Large intestine (tissue), 3 donors: ENCODE measurements around the gene EXOC2. TPM values are rescaled to one million over a fixed set of nuclear protein-coding genes. Genes with fewer than 3 reads are reported as not detected.

Experiments
- DNase-seq, 2 donors: peaks; one replicate each; pipeline versions ENCODE4 v3.0.0 to v3.0.0-alpha.2; 2013
- H3K27ac ChIP-seq: one replicate; pipeline ENCODE4 v1.5.1; 2013; ENCODE audit warnings: low read length
- H3K27me3 ChIP-seq: 2 replicates; pipeline ENCODE4 v1.6.1; 2013; ENCODE audit warnings: low read length; ENCODE audit not compliant: control insufficient read depth, insufficient read depth
- H3K36me3 ChIP-seq: 2 replicates; pipeline ENCODE4 v1.6.1; 2013; ENCODE audit warnings: low read length; ENCODE audit not compliant: control insufficient read depth, insufficient read depth
- H3K4me1 ChIP-seq: one replicate; pipeline ENCODE4 v1.6.1; 2013; ENCODE audit warnings: low read length; ENCODE audit not compliant: control insufficient read depth, insufficient read depth
- H3K4me3 ChIP-seq: one replicate; pipeline ENCODE4 v1.5.1; 2013; ENCODE audit warnings: low read length
- H3K9me3 ChIP-seq: one replicate; pipeline ENCODE4 v1.6.1; 2013; ENCODE audit warnings: mild to moderate bottlenecking, low read depth, low read length, moderate library complexity; ENCODE audit not compliant: control insufficient read depth
- WGBS: methylation state at CpG from one replicate; pipeline ENCODE4 v1.1.5; 2013; ENCODE audit warnings: low lambda C conversion rate; ENCODE audit not compliant: insufficient coverage; 5-methylcytosine and 5-hydroxymethylcytosine counted together
- polyA plus RNA-seq: library from polyadenylated mRNA; unstranded; fragments of 120-200 nt; gene quantifications from one replicate; pipeline ENCODE4 v1.2.1, GENCODE V29; 2013

EXOC2 gene
- polyA plus RNA-seq, 1 donor: 16.2 TPM

DNA sequence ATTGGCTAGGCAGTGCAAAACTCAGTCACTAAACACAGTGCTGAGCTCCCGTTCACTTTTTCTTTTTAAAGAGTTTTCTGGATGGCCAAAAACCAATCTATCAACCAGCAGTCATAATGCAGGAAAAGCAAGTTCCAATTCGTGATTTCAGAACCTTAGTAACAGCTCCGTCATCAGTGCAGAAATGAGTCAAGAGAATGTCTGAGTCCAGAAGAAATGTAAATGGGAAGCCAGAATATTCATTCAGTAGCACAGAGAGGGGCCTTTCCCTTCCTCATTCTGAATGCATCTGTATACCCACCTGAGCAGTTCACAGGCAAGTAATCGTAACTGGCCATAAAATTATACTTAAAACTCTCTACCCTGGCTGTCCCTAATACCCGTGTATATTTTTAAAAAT, 56.5 kb downstream of the EXOC2 start:
- Histone ChIP-seq H3K4me3 (no peak overlapping the region), H3K36me3 (peaks cover 11% of the 10 kb centered on the region), H3K27ac (no peak overlapping the region), H3K27me3 (no peaks in the 10 kb centered on the region), H3K9me3 (no peaks in the 10 kb centered on the region), H3K4me1 (no peaks in the 10 kb centered on the region)
- DNase-seq: no peak
- WGBS: 93% methylated on average over 3 of the region's 5 CpGs

- H3K27ac ChIP-seq: no peak overlapping the region
- H3K4me1 ChIP-seq: no peaks in the 10 kb centered on the region
- WGBS: 94% methylated on average over 4 of the region's 5 CpGs
- H3K27me3 ChIP-seq: no peaks in the 10 kb centered on the region
- H3K4me3 ChIP-seq: no peak overlapping the region
- no peaks in the 10 kb centered on the region for H3K9me3 ChIP-seq
- no peak for DNase-seq
- H3K36me3 ChIP-seq: peaks cover 13% of the 10 kb centered on the region
Measured at GRCh38 chr6:635233-635632, 57.7 kb downstream of the EXOC2 start.

- Histone ChIP-seq H3K36me3 (peaks cover 16% of the 10 kb centered on the region), H3K27me3 (no peaks in the 10 kb centered on the region), H3K4me3 (no peak overlapping the region), H3K27ac (no peak overlapping the region), H3K9me3 (no peaks in the 10 kb centered on the region), H3K4me1 (no peaks in the 10 kb centered on the region)
- no peak for DNase-seq
- WGBS: no CpG with 5 or more reads among the region's 1 CpG
Measured at GRCh38 chr6:633611-634010, 59.3 kb downstream of the EXOC2 start.

DNA sequence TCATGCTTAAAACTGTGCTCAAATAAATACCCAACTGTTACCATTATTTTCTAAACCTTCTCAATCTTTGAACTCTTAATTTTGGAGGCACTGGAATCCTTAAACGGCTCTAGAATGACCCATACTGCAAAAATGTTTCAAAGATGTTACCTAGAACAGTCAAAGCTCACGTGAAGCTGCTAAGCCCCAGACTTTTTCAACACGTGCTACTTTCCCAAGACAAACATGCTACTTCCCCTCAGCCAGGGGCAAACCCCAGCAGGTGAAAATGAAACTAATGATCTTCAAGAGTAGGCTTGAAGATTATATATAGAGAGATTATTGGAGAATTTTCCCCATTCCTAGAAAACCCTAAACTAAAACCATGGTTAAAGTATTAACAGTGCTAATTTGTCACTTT, 64.2 kb downstream of the EXOC2 start:
- no peak for DNase-seq
- no peaks in the 10 kb centered on the region for H3K9me3 ChIP-seq
- H3K27me3 ChIP-seq: no peaks in the 10 kb centered on the region
- no peak overlapping the region for H3K27ac ChIP-seq
- H3K36me3 ChIP-seq: peaks cover 7% of the 10 kb centered on the region
- WGBS: no CpG with 5 or more reads among the region's 3 CpGs
- H3K4me3 ChIP-seq: no peak overlapping the region
- H3K4me1 ChIP-seq: no peaks in the 10 kb centered on the region

GRCh38 chr6:626236-626635, 66.7 kb downstream of the EXOC2 start:
- H3K9me3 ChIP-seq: no peaks in the 10 kb centered on the region
- no peak overlapping the region for H3K4me3 ChIP-seq
- WGBS: no CpG with 5 or more reads among the region's 9 CpGs
- peaks cover 13% of the 10 kb centered on the region for H3K36me3 ChIP-seq
- H3K27ac ChIP-seq: no peak overlapping the region
- H3K27me3 ChIP-seq: no peaks in the 10 kb centered on the region
- DNase-seq: no peak
- no peaks in the 10 kb centered on the region for H3K4me1 ChIP-seq

DNA sequence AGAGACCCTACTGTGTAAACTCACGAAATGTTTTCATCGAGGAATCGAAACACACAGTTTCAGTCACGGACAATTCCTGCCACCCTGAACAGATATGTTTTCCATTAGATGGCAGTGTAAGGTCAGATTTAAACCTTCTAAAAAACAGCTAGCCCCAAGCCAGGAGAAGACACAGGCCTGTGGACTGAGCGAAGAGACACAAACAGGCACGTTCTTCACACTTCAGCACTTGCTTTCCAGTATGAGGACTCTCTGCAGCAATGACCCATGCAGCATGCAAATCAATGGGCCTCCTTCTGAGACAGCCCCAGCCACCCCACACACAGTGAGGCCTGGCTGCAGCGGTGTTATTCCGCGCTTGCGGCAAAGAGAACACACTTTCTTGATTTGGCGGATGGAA, 68.0 kb downstream of the EXOC2 start:
- H3K27ac ChIP-seq: peak overlapping the region; percentile 38
- 100% methylated on average over 1 of the region's 11 CpGs for WGBS
- no peaks in the 10 kb centered on the region for H3K27me3 ChIP-seq
- H3K4me1 ChIP-seq: no peaks in the 10 kb centered on the region
- H3K9me3 ChIP-seq: no peaks in the 10 kb centered on the region
- H3K4me3 ChIP-seq: no peak overlapping the region
- peaks cover 19% of the 10 kb centered on the region for H3K36me3 ChIP-seq
- DNase-seq: peak; percentile 17 to 34

DNA sequence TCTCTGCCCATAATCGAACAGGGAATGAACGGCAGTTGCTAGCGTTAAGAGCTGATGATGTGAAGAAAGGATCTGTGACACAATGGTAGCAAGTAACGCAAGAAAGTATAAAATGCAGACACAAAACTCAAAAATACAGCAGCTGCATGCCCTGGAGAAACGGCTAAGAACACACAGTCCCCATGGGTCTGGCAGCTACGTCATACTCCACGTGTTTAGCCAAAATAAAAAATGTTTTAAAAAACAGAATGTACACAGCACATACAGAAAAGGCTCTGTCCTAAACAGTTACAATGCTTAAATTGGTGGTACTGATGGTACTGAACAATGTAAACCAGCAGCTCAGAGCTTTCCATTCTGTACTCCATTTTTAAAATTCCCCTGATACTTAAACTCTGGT, 70.5 kb downstream of the EXOC2 start:
- Histone ChIP-seq H3K4me1 (no peaks in the 10 kb centered on the region), H3K36me3 (peaks cover 21% of the 10 kb centered on the region), H3K4me3 (no peak overlapping the region), H3K27me3 (no peaks in the 10 kb centered on the region), H3K27ac (peak overlapping the region; percentile 48), H3K9me3 (no peaks in the 10 kb centered on the region)
- DNase-seq: no peak
- 100% methylated on average over 3 of the region's 7 CpGs for WGBS

GRCh38 chr6:621931-622330, 71.0 kb downstream of the EXOC2 start:
- Histone ChIP-seq H3K27me3 (no peaks in the 10 kb centered on the region), H3K9me3 (no peaks in the 10 kb centered on the region), H3K36me3 (peaks cover 26% of the 10 kb centered on the region), H3K27ac (peak overlapping the region; percentile 48), H3K4me1 (no peaks in the 10 kb centered on the region), H3K4me3 (no peak overlapping the region)
- no CpG with 5 or more reads among the region's 9 CpGs for WGBS
- no peak for DNase-seq

DNA sequence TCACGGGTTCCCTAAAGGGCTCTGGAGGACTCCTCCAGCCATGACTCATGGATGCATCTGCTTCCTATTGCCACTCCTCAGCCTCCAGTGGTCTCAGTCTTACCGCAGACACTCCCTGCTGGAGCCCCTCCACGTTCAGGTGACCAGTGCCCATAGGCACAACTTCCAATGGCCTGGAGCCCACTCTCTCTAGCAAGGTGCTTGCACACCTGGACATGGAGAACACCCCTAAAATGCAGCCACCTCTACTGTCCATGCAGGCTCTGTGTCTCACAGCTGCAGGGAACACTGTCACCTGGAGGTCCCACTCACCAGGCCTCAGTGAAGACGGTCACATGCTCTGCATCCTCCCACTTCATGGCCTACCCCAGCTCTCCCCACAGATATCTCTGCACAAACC, 72.0 kb downstream of the EXOC2 start:
- H3K27ac ChIP-seq: no peak overlapping the region
- DNase-seq: no peak
- no peaks in the 10 kb centered on the region for H3K9me3 ChIP-seq
- no peaks in the 10 kb centered on the region for H3K4me1 ChIP-seq
- peaks cover 27% of the 10 kb centered on the region for H3K36me3 ChIP-seq
- no CpG with 5 or more reads among the region's 4 CpGs for WGBS
- no peak overlapping the region for H3K4me3 ChIP-seq
- no peaks in the 10 kb centered on the region for H3K27me3 ChIP-seq

DNA sequence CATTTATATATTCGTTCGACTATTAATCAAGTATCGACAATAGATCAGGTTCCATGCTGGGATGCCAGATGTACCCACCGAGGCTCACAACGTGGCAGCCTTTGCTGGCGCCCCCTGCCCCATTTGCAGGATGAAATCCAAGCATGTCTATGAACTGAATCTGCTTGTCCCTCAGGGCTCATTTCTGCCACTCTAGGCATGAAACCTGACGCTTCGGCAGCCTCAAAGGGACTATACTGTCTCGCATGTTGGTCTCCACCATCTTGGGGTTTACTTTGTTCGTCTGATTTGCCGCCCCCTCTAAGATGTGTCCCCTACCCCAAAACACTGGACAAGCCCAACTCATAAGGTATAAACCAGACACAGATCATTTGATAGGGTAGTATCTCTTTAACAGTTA, 72.8 kb downstream of the EXOC2 start:
- no CpG with 5 or more reads among the region's 11 CpGs for WGBS
- no peak for DNase-seq
- no peaks in the 10 kb centered on the region for H3K4me1 ChIP-seq
- no peak overlapping the region for H3K4me3 ChIP-seq
- no peaks in the 10 kb centered on the region for H3K9me3 ChIP-seq
- H3K27ac ChIP-seq: no peak overlapping the region
- peaks cover 32% of the 10 kb centered on the region for H3K36me3 ChIP-seq
- H3K27me3 ChIP-seq: no peaks in the 10 kb centered on the region

DNA sequence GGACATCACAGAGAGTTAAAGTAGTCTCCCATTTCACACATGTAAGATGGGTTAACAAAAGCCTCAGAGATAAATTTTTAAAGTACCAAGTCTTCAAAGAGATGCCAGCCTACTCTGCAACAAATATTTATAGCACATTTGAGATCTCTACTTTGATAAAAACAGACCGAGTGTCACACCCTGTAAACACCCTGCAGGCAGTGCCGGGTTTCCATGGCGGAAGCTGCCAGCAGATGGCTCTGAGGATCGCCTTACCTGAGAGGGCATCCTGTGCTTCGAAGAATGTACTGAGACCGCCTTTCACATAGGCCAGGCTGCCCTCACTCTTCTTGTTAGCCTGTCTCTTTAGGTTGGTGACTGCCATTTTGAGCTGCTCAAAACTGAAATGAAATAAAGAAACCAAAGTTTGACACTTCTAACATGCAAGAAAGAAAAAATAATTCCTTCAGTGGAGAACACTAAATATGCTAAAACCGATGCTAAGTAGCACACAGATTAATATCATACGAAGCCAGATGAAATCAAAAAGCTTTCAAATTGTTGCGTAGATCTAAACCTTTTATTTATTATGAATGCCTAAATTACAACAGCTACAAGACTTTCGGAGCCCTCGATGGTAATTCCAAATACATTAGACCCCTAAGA, 75.4 kb downstream of the EXOC2 start:
- no peak for DNase-seq
- H3K27ac ChIP-seq: no peak overlapping the region
- no peak overlapping the region for H3K4me3 ChIP-seq
- no peaks in the 10 kb centered on the region for H3K9me3 ChIP-seq
- no peaks in the 10 kb centered on the region for H3K4me1 ChIP-seq
- no peaks in the 10 kb centered on the region for H3K27me3 ChIP-seq
- H3K36me3 ChIP-seq: peaks cover 39% of the 10 kb centered on the region
- WGBS: no CpG with 5 or more reads among the region's 11 CpGs
